Measurements from ENCODE around the gene EPN1. TPM values are rescaled to one million over a fixed set of nuclear protein-coding genes. Genes with fewer than 3 reads are reported as not detected.

The EPN1 gene
- total and polyA plus RNA-seq, 2 experiments from 2014 or later, result 48.8 to 82.2 TPM

DNA sequence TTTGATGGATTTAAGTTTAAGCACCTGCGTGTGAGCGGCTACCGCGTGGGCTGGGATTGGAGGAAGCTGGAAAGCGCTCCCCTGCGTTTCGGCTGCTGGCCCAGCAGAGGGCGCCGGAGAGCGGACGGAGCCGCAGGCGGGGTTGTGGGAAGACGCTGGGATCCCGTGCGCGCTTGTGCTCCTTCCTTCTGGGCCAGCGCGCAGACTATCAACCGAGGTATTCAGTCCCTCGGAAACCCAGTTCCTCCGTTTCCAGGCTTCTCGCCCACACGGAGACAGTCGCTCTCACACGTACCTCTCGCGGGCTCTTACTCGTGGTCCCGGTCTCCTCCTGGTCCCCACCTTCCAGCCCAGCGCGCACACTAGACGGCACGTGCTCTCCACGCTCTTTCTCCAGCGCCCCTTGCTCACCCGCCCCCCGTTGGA, 28.8 kb downstream of the EPN1 start:
- H3K9me2 ChIP-seq (ENCODE audit: insufficient read depth), result no peaks in the 10 kb centered on the region
- H3K79me2 ChIP-seq (ENCODE audit: insufficient read depth), result no peaks in the 10 kb centered on the region
- peak; percentile 66 for DNase-seq
- H3K4me3 ChIP-seq, result no peak overlapping the region
- TF ChIP-seq EZH2phosphoT487 (IDR thresholded peaks at IDR 0.05; ENCODE audit: insufficient read depth, low read depth) (no peak), EZH2 (IDR thresholded peaks at IDR 0.05; ENCODE audit: insufficient read depth, poor library complexity, severe bottlenecking) (no peak)
- H3K9ac ChIP-seq, result no peak overlapping the region
- H3K27ac ChIP-seq, result no peak overlapping the region
- H3K27me3 ChIP-seq (replicated peaks; ENCODE audit: insufficient read depth), result no peaks in the 10 kb centered on the region
- H3K9me3 ChIP-seq (ENCODE audit: low read depth), result no peaks in the 10 kb centered on the region
- 42 to 46% methylated on average over 31 to 38 of the region's 38 CpGs for WGBS, 2 experiments (ENCODE audit: low coverage in 1 of 2, low lambda C conversion rate in 2 of 2, missing lambda C conversion rate in 2 of 2)
- in situ Hi-C loops (cut with MboI), result no loop called here
- no peak overlapping the region for H2AFZ ChIP-seq
- no peaks in the 10 kb centered on the region for H3K4me1 ChIP-seq (ENCODE audit: insufficient read depth)
- no peaks in the 10 kb centered on the region for H4K20me1 ChIP-seq (ENCODE audit: insufficient read depth)
- peaks cover 9% of the 10 kb centered on the region; the same call in 1 of the 2 replicates for H3F3A ChIP-seq (ENCODE audit: insufficient read depth)
- H3K36me3 ChIP-seq (ENCODE audit: low read depth), result no peaks in the 10 kb centered on the region
- H3K4me2 ChIP-seq (ENCODE audit: unreplicated experiment), result no peak overlapping the region

DNA sequence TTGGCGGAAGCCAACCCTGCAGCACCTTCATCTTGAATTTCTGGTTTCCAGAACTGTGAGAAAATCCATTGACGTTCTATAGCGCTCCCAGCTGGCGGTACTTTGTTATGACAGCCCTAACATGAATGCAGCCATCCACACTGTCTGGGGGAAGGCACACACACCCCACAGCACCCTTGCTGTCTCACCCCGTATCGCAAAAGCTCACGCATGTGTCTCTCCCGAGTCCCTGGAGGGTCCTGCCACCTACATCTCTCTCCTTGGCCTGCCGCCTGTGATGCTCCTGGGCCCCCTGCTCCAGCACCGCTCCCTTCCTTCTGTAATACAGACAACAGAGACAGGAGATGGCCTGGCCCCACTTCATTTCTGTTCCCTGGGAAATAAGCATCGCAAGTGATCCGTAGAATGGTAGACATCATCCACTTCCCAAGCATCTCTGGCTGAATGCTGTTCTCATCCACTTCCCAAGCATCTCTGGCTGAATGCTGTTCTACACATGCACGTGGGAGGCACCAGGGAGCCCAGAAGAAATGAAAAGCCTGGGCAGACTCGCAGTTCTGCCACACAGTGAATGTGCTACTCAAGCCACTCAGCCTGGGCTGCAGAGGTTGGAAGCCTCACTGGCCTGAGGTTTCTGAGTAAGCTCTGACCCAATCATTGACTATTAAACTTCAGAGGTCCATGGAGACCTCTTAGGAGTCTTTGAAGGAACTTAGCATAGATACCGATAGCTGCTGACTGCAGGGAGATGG, 29.6 kb downstream of the EPN1 start:
- 83 to 88% methylated on average over 15 of the region's 15 CpGs for WGBS, 2 experiments (ENCODE audit: low coverage in 1 of 2, low lambda C conversion rate in 2 of 2, missing lambda C conversion rate in 2 of 2)
- in situ Hi-C loops (cut with MboI), result no loop called here
- Histone ChIP-seq H3K27ac (no peak overlapping the region), H3K4me2 (ENCODE audit: unreplicated experiment) (no peak overlapping the region), H3K36me3 (ENCODE audit: low read depth) (no peaks in the 10 kb centered on the region), H3K4me3 (no peak overlapping the region), H3K4me1 (ENCODE audit: insufficient read depth) (no peaks in the 10 kb centered on the region), H3F3A (ENCODE audit: insufficient read depth) (peaks cover 17% of the 10 kb centered on the region; the same call in 1 of the 2 replicates), H2AFZ (no peak overlapping the region), H3K79me2 (ENCODE audit: insufficient read depth) (no peaks in the 10 kb centered on the region), H3K9me2 (ENCODE audit: insufficient read depth) (no peaks in the 10 kb centered on the region), H3K9ac (no peak overlapping the region), H3K27me3 (replicated peaks; ENCODE audit: insufficient read depth) (no peaks in the 10 kb centered on the region), H3K9me3 (ENCODE audit: low read depth) (no peaks in the 10 kb centered on the region), H4K20me1 (ENCODE audit: insufficient read depth) (no peaks in the 10 kb centered on the region)
- TF ChIP-seq EZH2phosphoT487 (IDR thresholded peaks at IDR 0.05; ENCODE audit: insufficient read depth, low read depth), result no peak
- no peak for TF ChIP-seq EZH2 (IDR thresholded peaks at IDR 0.05; ENCODE audit: insufficient read depth, poor library complexity, severe bottlenecking)
- peak; percentile 8 for DNase-seq

DNA sequence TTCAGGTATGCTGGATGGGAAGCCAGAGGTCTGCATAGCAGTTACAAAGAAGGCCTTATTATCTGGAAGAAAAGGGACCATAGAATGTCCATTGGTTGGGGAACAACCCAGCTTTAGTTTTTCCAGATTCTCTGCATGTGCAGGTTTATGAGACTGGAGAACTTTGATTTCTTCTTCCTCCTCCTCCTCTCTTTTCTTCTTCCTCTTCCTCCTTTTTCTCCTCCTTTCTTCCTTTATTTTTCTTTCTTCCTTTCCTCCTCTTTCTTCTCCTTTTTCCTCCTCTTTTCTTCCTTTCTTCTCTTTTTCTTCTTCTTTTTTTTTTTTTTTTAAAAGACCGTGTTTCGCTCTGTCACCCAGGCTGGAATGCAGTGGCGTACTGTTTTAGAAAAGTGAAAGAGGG, 30.9 kb downstream of the EPN1 start:
- Histone ChIP-seq H3K27me3 (replicated peaks; ENCODE audit: insufficient read depth) (no peaks in the 10 kb centered on the region), H4K20me1 (ENCODE audit: insufficient read depth) (no peaks in the 10 kb centered on the region), H3K9ac (no peak overlapping the region), H3K4me3 (no peak overlapping the region), H3F3A (ENCODE audit: insufficient read depth) (peaks cover 19% of the 10 kb centered on the region; the same call in 1 of the 2 replicates), H2AFZ (no peak overlapping the region), H3K36me3 (ENCODE audit: low read depth) (no peaks in the 10 kb centered on the region), H3K4me2 (ENCODE audit: unreplicated experiment) (no peak overlapping the region), H3K79me2 (ENCODE audit: insufficient read depth) (no peaks in the 10 kb centered on the region), H3K9me2 (ENCODE audit: insufficient read depth) (no peaks in the 10 kb centered on the region), H3K4me1 (ENCODE audit: insufficient read depth) (no peaks in the 10 kb centered on the region), H3K27ac (no peak overlapping the region), H3K9me3 (ENCODE audit: low read depth) (no peaks in the 10 kb centered on the region)
- in situ Hi-C loops (cut with MboI), result no loop called here
- DNase-seq, result no peak
- WGBS, 2 experiments (ENCODE audit: low coverage in 1 of 2, low lambda C conversion rate in 2 of 2, missing lambda C conversion rate in 2 of 2), result 97 to 100% methylated on average over 3 of the region's 3 CpGs
- TF ChIP-seq EZH2phosphoT487 (IDR thresholded peaks at IDR 0.05; ENCODE audit: insufficient read depth, low read depth) (no peak), EZH2 (IDR thresholded peaks at IDR 0.05; ENCODE audit: insufficient read depth, poor library complexity, severe bottlenecking) (no peak)

DNA sequence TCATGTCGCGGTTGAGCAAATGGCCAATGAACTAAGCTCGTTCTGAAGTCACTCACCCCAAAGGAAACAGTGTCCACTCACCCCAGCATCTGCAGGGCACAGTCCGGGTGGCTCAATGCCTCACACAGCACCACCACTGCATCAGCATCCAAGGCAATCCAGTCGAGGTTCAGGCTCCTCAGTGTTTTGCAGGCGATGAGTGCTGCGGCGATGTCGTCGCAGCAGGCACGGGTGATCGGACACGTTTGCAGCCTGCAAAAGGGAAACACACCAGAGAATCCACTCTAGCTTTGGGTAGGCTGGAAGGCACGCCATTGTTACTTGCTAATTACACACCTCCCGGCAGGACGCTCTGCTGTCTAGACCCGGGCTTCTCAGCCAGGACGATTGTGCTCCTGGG, 36.7 kb downstream of the EPN1 start:
- Histone ChIP-seq H2AFZ (no peak overlapping the region), H3K27ac (no peak overlapping the region), H3F3A (ENCODE audit: insufficient read depth) (peaks cover 19% of the 10 kb centered on the region; the same call in 1 of the 2 replicates), H3K9me3 (ENCODE audit: low read depth) (no peaks in the 10 kb centered on the region), H3K79me2 (ENCODE audit: insufficient read depth) (no peaks in the 10 kb centered on the region), H3K27me3 (replicated peaks; ENCODE audit: insufficient read depth) (no peaks in the 10 kb centered on the region), H4K20me1 (ENCODE audit: insufficient read depth) (no peaks in the 10 kb centered on the region), H3K9ac (no peak overlapping the region), H3K4me2 (ENCODE audit: unreplicated experiment) (no peak overlapping the region), H3K4me1 (ENCODE audit: insufficient read depth) (no peaks in the 10 kb centered on the region), H3K9me2 (ENCODE audit: insufficient read depth) (no peaks in the 10 kb centered on the region), H3K4me3 (no peak overlapping the region), H3K36me3 (ENCODE audit: low read depth) (no peaks in the 10 kb centered on the region)
- TF ChIP-seq EZH2phosphoT487 (IDR thresholded peaks at IDR 0.05; ENCODE audit: insufficient read depth, low read depth), result no peak
- TF ChIP-seq EZH2 (IDR thresholded peaks at IDR 0.05; ENCODE audit: insufficient read depth, poor library complexity, severe bottlenecking), result no peak
- DNase-seq, result no peak
- WGBS, 2 experiments (ENCODE audit: low coverage in 1 of 2, low lambda C conversion rate in 2 of 2, missing lambda C conversion rate in 2 of 2), result 68 to 71% methylated on average over 15 to 18 of the region's 18 CpGs
- in situ Hi-C loops (cut with MboI), result no loop called here

All from GM23248 (cell line).